IMR-90 (cell line): ENCODE results near the gene GRIA4. TPM values are rescaled to one million over a fixed set of nuclear protein-coding genes. Genes with fewer than 3 reads are reported as not detected.
A peak's percentile ranks its signal among the peaks of the same experiment; 100 is the strongest.

Experiments used
- ATAC-seq: fragments of 200-7000 bp; cut with Tn5 transposase; 2 replicates; pipeline ENCODE4 v1.9.1; 2020; ENCODE audit warnings: low read depth, mild to moderate bottlenecking, moderate library complexity
- BruUV-seq: library from RNA; stranded (reverse); fragments of 400-500 nt; replicated peaks from 2 replicates; lab custom pipeline; 2021; lab: Mats Ljungman, UMichigan
- CTCF ChIA-PET: fragments of 300-600 bp; formaldehyde crosslinking; extraction: SDS; loops from one replicate; lab custom pipeline; 2021; ENCODE audit warnings: antibody characterized with exemption; lab: Yijun Ruan, JAX
- POLR2A ChIA-PET: fragments of 300-600 bp; sonication (Branson Sonifier 250); formaldehyde crosslinking; loops from one replicate; lab custom pipeline; 2022; ENCODE audit warnings: antibody characterized with exemption; ENCODE audit not compliant: unreplicated experiment; lab: Charles Lee
- DNase-seq: peaks from one replicate; pipeline ENCODE4 v3.0.0; 2013
- H2AFZ ChIP-seq: replicated peaks from 2 replicates; pipeline ENCODE3; 2013; ENCODE audit warnings: low read length, mild to moderate bottlenecking; ENCODE audit not compliant: poor library complexity
- H2AK5ac ChIP-seq: 2 replicates; pipeline ENCODE4 v1.6.1; 2013; ENCODE audit warnings: low read depth, low read length, inconsistent platforms
- H2AK9ac ChIP-seq: replicated peaks from 2 replicates; pipeline ENCODE3; 2013; ENCODE audit warnings: mild to moderate bottlenecking, low read depth, low read length, moderate library complexity; ENCODE audit not compliant: poor library complexity
- H2BK120ac ChIP-seq: 2 replicates; pipeline ENCODE4 v1.6.1; 2013; ENCODE audit warnings: low read depth, low read length, inconsistent platforms
- H2BK15ac ChIP-seq: 3 replicates; pipeline ENCODE4 v1.6.1; 2013; ENCODE audit warnings: low read depth, low read length, inconsistent platforms
- H2BK20ac ChIP-seq: 2 replicates; pipeline ENCODE4 v1.6.1; 2013; ENCODE audit warnings: low read depth, mild to moderate bottlenecking, inconsistent platforms, low read length, moderate library complexity
- H2BK5ac ChIP-seq: 2 replicates; pipeline ENCODE4 v1.6.1; 2013; ENCODE audit warnings: mild to moderate bottlenecking, low read depth, low read length, inconsistent platforms; ENCODE audit not compliant: poor library complexity, severe bottlenecking
- H3K14ac ChIP-seq: replicated peaks from 2 replicates; pipeline ENCODE4 v1.6.1; 2013; ENCODE audit warnings: low read depth, low read length, inconsistent platforms
- H3K18ac ChIP-seq: 2 replicates; pipeline ENCODE4 v1.6.1; 2013; ENCODE audit warnings: low read depth, low read length, control low read depth
- H3K23ac ChIP-seq: 2 replicates; pipeline ENCODE4 v1.6.1; 2013; ENCODE audit warnings: low read depth, low read length, inconsistent platforms
- H3K27ac ChIP-seq: 2 replicates; pipeline ENCODE4 v1.5.1; 2013; ENCODE audit warnings: mild to moderate bottlenecking, control low read depth, low read length; ENCODE audit not compliant: insufficient read depth
- H3K27me3 ChIP-seq: 2 replicates; pipeline ENCODE4 v1.6.1; 2013; ENCODE audit warnings: low read length; ENCODE audit not compliant: control insufficient read depth, insufficient read depth
- H3K36me3 ChIP-seq: 2 replicates; pipeline ENCODE4 v1.6.1; 2013; ENCODE audit warnings: low read length, mixed read lengths; ENCODE audit not compliant: control insufficient read depth, insufficient read depth
- H3K4ac ChIP-seq: 2 replicates; pipeline ENCODE4 v1.6.1; 2013; ENCODE audit warnings: low read depth, low read length, inconsistent platforms
- H3K4me1 ChIP-seq: 2 replicates; pipeline ENCODE4 v1.6.1; 2013; ENCODE audit warnings: low read length, mixed read lengths; ENCODE audit not compliant: control insufficient read depth, insufficient read depth
- H3K4me2 ChIP-seq: 2 replicates; pipeline ENCODE4 v1.6.1; 2013; ENCODE audit warnings: low read depth, mild to moderate bottlenecking, control low read depth, low read length, moderate library complexity
- H3K4me3 ChIP-seq: 2 replicates; pipeline ENCODE4 v1.5.1; 2013; ENCODE audit warnings: low read depth, mild to moderate bottlenecking, control low read depth, low read length, moderate library complexity; ENCODE audit not compliant: insufficient read depth
- H3K56ac ChIP-seq: 2 replicates; pipeline ENCODE4 v1.6.1; 2013; ENCODE audit warnings: low read length, inconsistent platforms; ENCODE audit not compliant: insufficient read depth; ENCODE audit errors: extremely low read depth
- H3K79me1 ChIP-seq, 2 experiments: 2 replicates each; pipeline ENCODE4 v1.6.1; 2013; ENCODE audit warnings: low read length in 2 of 2, inconsistent platforms in 1 of 2, low read depth in 1 of 2
- H3K9ac ChIP-seq: 2 replicates; pipeline ENCODE4 v1.6.1; 2013; ENCODE audit warnings: low read depth, low read length, control low read depth
- H3K9me1 ChIP-seq: 2 replicates; pipeline ENCODE4 v1.6.1; 2013; ENCODE audit warnings: low read length, inconsistent platforms; ENCODE audit not compliant: insufficient read depth
- H3K9me3 ChIP-seq: 2 replicates; pipeline ENCODE4 v1.6.1; 2013; ENCODE audit warnings: low read length; ENCODE audit not compliant: control insufficient read depth, insufficient read depth
- H4K20me1 ChIP-seq: 2 replicates; pipeline ENCODE4 v1.6.1; 2013; ENCODE audit warnings: low read length, inconsistent platforms; ENCODE audit not compliant: insufficient read depth
- H4K5ac ChIP-seq: 2 replicates; pipeline ENCODE4 v1.6.1; 2013; ENCODE audit warnings: mild to moderate bottlenecking, low read depth, low read length, control low read depth
- H4K8ac ChIP-seq, 2 experiments: 2 replicates each; pipeline ENCODE4 v1.6.1; 2013; ENCODE audit warnings: low read depth in 2 of 2, low read length in 2 of 2, control low read depth in 1 of 2, inconsistent platforms in 1 of 2
- H4K91ac ChIP-seq: 2 replicates; pipeline ENCODE4 v1.6.1; 2013; ENCODE audit warnings: low read depth, low read length, inconsistent platforms; ENCODE audit not compliant: insufficient read depth
- CEBPB ChIP-seq: IDR thresholded peaks from 2 replicates; pipeline ENCODE4 v1.6.1; 2012; ENCODE audit warnings: low read depth, low read length, improper control_type of control experiment
- WGBS, 2 experiments: methylation state at CpG; one replicate each; pipeline versions ENCODE4 v1.1.5 to v1.1.7; 2013; ENCODE audit warnings: missing lambda C conversion rate in 2 of 2; ENCODE audit not compliant: insufficient read length in 1 of 2; ENCODE audit errors: extremely low coverage in 2 of 2; 5-methylcytosine and 5-hydroxymethylcytosine counted together
- dilution Hi-C: fragments of 300-500 bp; cut with HindIII; formaldehyde crosslinking; loops from one replicate; pipeline ENCODE4 v1.14.3; 2018; ENCODE audit warnings: low sequenced_read_pairs; ENCODE audit not compliant: unreplicated experiment
- in situ Hi-C: fragments of 300-500 bp; cut with MboI; formaldehyde crosslinking; loops from 3 replicates; pipeline ENCODE4 v1.14.3; 2019; ENCODE audit warnings: low sequenced_read_pairs, inconsistent platforms, mixed read lengths
- intact Hi-C: fragments of 100-400 bp; cut with micrococcal nuclease; formaldehyde crosslinking; loops from 2 replicates; pipeline ENCODE4 v1.10.0; 2022
- polyA plus RNA-seq, 3 experiments: library from polyadenylated mRNA; depleted of rRNA; stranded (reverse); fragments of >200 nt; gene quantifications; 2 replicates each; pipeline ENCODE4 v1.2.3, GENCODE V29; 2012; ENCODE audit warnings: low replicate concordance in 1 of 3
- total RNA-seq: library from RNA; depleted of rRNA; stranded (reverse); fragments of >200 nt; gene quantifications from 2 replicates; pipeline ENCODE4 v1.2.3, GENCODE V29; 2012
- TF ChIP-seq, protein P1 (sequence below): fragments of 150-350 bp; IDR thresholded peaks from 2 replicates; pipeline ENCODE4 v1.6.1; 2017; ENCODE audit warnings: mild to moderate bottlenecking, antibody characterized with exemption, low read length, low read depth

GRIA4 gene
- total and polyA plus RNA-seq, 2 of the 4 experiments (the other 2 are of a cell fraction), result 0.36 to 1.0 TPM

DNA sequence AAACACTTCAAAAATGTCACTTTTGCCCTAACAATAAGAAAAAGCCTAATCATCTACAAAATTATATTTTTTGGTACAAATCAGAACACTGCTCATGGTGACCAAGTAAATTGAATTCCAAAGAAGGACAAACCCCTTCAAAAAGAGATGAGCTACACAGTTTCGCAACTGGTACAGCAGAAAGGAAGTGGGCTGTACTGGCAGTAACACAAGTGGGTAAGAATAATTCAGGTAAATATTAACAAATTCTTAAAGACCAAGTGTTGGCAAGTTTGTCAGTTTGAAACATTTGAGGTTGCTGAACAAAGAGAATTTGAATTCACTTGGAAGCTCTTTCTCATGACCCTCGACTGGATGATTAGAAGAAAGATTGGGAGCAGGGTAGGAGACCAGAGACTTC is 376.7 kb downstream of the GRIA4 start:
- Histone ChIP-seq H3K9ac (no peak overlapping the region), H2BK15ac (no peak overlapping the region), H2AK5ac (no peak overlapping the region), H3K4me1 (peaks cover 2% of the 10 kb centered on the region), H3K14ac (no peak overlapping the region), H3K27me3 (no peaks in the 10 kb centered on the region), H2BK5ac (no peak overlapping the region), H2AK9ac (no peak overlapping the region), H3K18ac (no peak overlapping the region), H4K91ac (no peak overlapping the region), H3K79me1 (no peaks in the 10 kb centered on the region), H3K9me3 (no peaks in the 10 kb centered on the region), H2AFZ (no peak overlapping the region), H4K20me1 (no peaks in the 10 kb centered on the region), H2BK120ac (no peak overlapping the region), H4K8ac (no peak overlapping the region), H3K27ac (no peak overlapping the region), H4K5ac (no peak overlapping the region), H3K9me1 (peaks cover 5% of the 10 kb centered on the region; the same call in 1 of the 2 replicates), H3K56ac (no peak overlapping the region), H3K36me3 (no peaks in the 10 kb centered on the region), H3K4me3 (no peak overlapping the region), H3K4ac (no peak overlapping the region), H2BK20ac (no peak overlapping the region), H3K4me2 (no peak overlapping the region), H3K23ac (no peak overlapping the region)
- DNase-seq (no peak), ATAC-seq (no peak)
- no TSS peak for BruUV-seq
- intact Hi-C loops (no loop called here), dilution Hi-C loops (no loop called here), in situ Hi-C loops (no loop called here)
- peak; percentile 39; the same call in 1 of the 2 replicates for TF ChIP-seq CEBPB
- TF ChIP-seq, protein P1, sequence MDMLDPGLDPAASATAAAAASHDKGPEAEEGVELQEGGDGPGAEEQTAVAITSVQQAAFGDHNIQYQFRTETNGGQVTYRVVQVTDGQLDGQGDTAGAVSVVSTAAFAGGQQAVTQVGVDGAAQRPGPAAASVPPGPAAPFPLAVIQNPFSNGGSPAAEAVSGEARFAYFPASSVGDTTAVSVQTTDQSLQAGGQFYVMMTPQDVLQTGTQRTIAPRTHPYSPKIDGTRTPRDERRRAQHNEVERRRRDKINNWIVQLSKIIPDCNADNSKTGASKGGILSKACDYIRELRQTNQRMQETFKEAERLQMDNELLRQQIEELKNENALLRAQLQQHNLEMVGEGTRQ, result no peak
- CTCF ChIA-PET, result interaction anchor here (0.6 kb wide), 1 partner anchor 1051 kb away, joined by 3 read pairs; no protein-coding TSS in a partner anchor
- WGBS, 2 experiments, result no CpG with 5 or more reads among the region's 2 CpGs
- POLR2A ChIA-PET, result no interaction called here
